ENCODE results near the gene PIRT.

The PIRT gene

DNA sequence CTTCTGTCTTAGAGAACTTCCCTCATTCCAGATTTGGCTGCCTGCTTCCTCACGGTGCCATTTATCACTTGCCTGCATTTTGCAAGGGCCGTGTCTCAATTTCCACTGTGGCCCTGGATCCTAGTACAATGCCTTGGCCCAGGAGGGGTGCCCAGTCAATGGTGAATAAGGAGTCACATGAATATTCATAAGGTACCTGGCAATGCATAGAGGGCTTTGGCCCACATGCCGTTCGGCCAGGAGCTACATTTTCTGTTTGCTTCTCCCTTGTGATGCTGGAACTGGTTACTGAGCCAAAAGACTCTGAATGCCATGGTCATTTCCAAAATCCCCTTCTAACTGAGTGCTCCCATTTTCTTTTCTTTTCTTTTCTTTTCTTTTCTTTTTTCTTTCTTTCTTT, 4.8 kb upstream of the PIRT start:
- DNase-seq (ENCODE audit: low read depth), result no peak
- TF ChIP-seq CTCF (IDR thresholded peaks at IDR 0.05; ENCODE audit: low read length, missing control alignments), result no peak
- no peak overlapping the region for H3K4me3 ChIP-seq (replicated peaks; ENCODE audit: low read depth, low read length)

GRCh38 chr17:10838682-10839081, 795 bp upstream of the PIRT start:
- H3K4me3 ChIP-seq (replicated peaks; ENCODE audit: low read depth, low read length), result no peak overlapping the region
- TF ChIP-seq CTCF (IDR thresholded peaks at IDR 0.05; ENCODE audit: low read length, missing control alignments), result no peak
- no peak for DNase-seq (ENCODE audit: low read depth)

DNA sequence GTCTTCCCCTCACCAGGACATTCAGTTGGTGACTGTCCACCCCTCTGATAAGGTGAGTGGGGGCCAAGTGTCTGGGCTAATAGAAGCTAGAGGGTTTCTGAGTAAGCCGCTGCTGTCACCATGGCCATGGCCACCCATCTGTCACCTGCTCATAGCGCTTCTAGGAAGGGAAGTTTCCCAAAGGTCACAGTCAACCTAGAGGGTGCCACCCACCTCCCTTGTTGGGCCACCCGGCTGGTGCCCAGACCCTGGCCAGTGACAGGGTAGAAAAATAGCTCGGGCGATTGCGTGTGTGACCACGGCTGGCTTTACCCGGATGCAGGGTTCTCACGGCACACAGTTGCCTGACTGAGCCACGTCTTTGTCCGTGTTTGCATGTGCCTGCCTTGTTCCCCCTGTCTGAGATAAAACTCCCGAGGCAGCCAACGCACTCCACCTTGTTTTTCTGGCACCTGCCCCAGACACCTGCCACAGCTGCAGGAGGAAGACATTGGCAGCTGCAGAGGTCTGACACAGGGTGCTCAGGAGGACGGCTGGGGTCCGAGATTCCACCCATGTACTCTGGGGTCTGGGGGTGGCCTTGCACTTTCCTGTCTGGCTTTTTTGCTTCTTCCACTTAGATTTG, 809 bp downstream of the PIRT start:
- no peak for DNase-seq (ENCODE audit: low read depth)
- TF ChIP-seq CTCF (IDR thresholded peaks at IDR 0.05; ENCODE audit: low read length, missing control alignments), result no peak
- H3K4me3 ChIP-seq (replicated peaks; ENCODE audit: low read depth, low read length), result no peak overlapping the region

DNA sequence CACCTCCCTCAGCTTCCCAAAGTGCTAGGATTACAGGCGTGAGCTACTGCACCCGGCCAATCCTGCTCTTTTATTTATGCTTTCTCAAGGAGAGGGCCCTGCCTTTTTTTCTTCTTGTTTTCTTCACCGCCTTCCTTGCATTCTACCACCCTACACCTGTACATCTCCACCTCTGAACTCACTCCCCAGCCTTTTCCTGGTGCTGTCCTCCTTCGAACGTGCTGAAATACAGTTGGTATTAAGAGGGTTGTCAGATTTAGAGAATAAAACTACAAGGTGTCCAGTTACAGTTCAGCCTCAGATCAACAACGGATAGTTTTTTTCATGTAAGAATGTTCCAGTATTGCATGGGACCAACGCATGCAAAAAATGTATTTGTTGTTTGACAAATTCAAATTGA, 1.7 kb downstream of the PIRT start:
- no peak for DNase-seq (ENCODE audit: low read depth)
- no peak for TF ChIP-seq CTCF (IDR thresholded peaks at IDR 0.05; ENCODE audit: low read length, missing control alignments)
- no peak overlapping the region for H3K4me3 ChIP-seq (replicated peaks; ENCODE audit: low read depth, low read length)

DNA sequence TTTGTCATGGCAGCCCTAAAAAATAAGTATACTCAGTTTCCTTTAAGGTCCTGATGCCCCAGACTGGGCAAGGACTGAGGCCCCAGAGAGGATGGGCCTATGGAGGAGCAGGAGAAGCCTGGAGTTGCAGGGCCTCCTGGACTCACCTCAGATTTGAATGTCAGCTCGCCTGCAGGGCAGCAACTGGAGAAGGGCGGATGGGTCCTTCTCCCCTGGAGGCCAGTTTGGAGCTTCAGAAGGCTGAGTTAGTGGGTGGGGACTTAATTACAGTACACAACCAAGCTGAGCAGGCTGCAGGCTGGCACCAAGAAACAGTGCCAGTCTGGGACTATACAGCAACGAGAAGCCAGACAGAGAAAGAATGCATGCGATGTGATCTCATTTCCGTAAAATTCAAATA, 6.2 kb downstream of the PIRT start:
- no peak for TF ChIP-seq CTCF (IDR thresholded peaks at IDR 0.05; ENCODE audit: low read length, missing control alignments)
- no peak overlapping the region for H3K4me3 ChIP-seq (replicated peaks; ENCODE audit: low read depth, low read length)
- DNase-seq (ENCODE audit: low read depth), result no peak

- DNase-seq (ENCODE audit: low read depth), result no peak
- no peak for TF ChIP-seq CTCF (IDR thresholded peaks at IDR 0.05; ENCODE audit: low read length, missing control alignments)
- no peak overlapping the region for H3K4me3 ChIP-seq (replicated peaks; ENCODE audit: low read depth, low read length)
These were observed 9.9 kb downstream of the PIRT start for GRCh38 chr17:10827898-10828552.

- H3K4me3 ChIP-seq (replicated peaks; ENCODE audit: low read depth, low read length), result no peak overlapping the region
- no peak for DNase-seq (ENCODE audit: low read depth)
- TF ChIP-seq CTCF (IDR thresholded peaks at IDR 0.05; ENCODE audit: low read length, missing control alignments), result no peak
These were observed 13.0 kb downstream of the PIRT start for GRCh38 chr17:10824874-10825273.
